ENCODE measurements around the gene PRR27. TPM values are rescaled to one million over a fixed set of nuclear protein-coding genes. Genes with fewer than 3 reads are reported as not detected.

PRR27 gene
- total RNA-seq, 1 donor from 2014 or later = not detected

Other genes starting within 250 kb of the PRR27 start
- gene CSN1S1, start 223.2 kb upstream of the PRR27 start, total RNA-seq = not detected in 2 replicates
- not detected in 2 replicates for gene CSN2, start 188.5 kb upstream of the PRR27 start, total RNA-seq
- gene STATH, start 158.3 kb upstream of the PRR27 start, total RNA-seq = not detected in 2 replicates
- not detected in 2 replicates for gene HTN3, start 125.8 kb upstream of the PRR27 start, total RNA-seq
- not detected in 2 replicates for gene HTN1, start 103.8 kb upstream of the PRR27 start, total RNA-seq
- gene ODAM, start 41.5 kb downstream of the PRR27 start, total RNA-seq = not detected in 2 replicates
- gene FDCSP, start 71.9 kb downstream of the PRR27 start, total RNA-seq = not detected in 2 replicates
- not detected in 2 replicates for gene CSN3, start 88.4 kb downstream of the PRR27 start, total RNA-seq
- gene CABS1, start 180.7 kb downstream of the PRR27 start, total RNA-seq = not detected in 2 replicates
- gene SMR3A, start 206.5 kb downstream of the PRR27 start, total RNA-seq = not detected in 2 replicates
- gene SMR3B, start 228.9 kb downstream of the PRR27 start, total RNA-seq = not detected in 2 replicates
- not detected in 2 replicates for gene OPRPN, start 243.7 kb downstream of the PRR27 start, total RNA-seq

Data from activated T-helper 1 cell treated with anti-CD3 and anti-CD28 coated beads, Interleukin-12 subunit alpha, Interleukin-12 subunit beta, Interleukin-2, Interleukin-4 antibody, amounts not matched to agents 30 ng/mL and 10 ng/mL and 1 ng/mL, durations not matched to agents 14 hours and 24 hours and 36 hours (primary cell).